NCI-H1105 (cell line): ENCODE results near the gene UAP1.
"Not testable (repeated sequence)": the region's sequence is repeated elsewhere in the genome, so short reads cannot be mapped to it uniquely, and the experiment has no call there.

Source experiments
- DNase-seq: peaks from one replicate; lab custom pipeline; 2025; lab: John Stamatoyannopoulos, UW

Gene UAP1

GRCh38 chr1:162565460-162565859, 3.9 kb downstream of the UAP1 start:
- DNase-seq = no peak

GRCh38 chr1:162566870-162567269, 5.3 kb downstream of the UAP1 start:
- no peak for DNase-seq

GRCh38 chr1:162568802-162569201, 7.3 kb downstream of the UAP1 start:
- DNase-seq = no peak

GRCh38 chr1:162570718-162571117, 9.2 kb downstream of the UAP1 start:
- DNase-seq = no peak

- not testable (repeated sequence) for DNase-seq
Observed at GRCh38 chr1:162571121-162571520, 9.6 kb downstream of the UAP1 start.

GRCh38 chr1:162571696-162572095, 10.2 kb downstream of the UAP1 start:
- peak; percentile 52 for DNase-seq

- DNase-seq = no peak
Observed at GRCh38 chr1:162573136-162573535, 11.6 kb downstream of the UAP1 start.

- DNase-seq = no peak
Observed at GRCh38 chr1:162578071-162578700, 16.7 kb downstream of the UAP1 start.

GRCh38 chr1:162578936-162579335, 17.4 kb downstream of the UAP1 start:
- DNase-seq = no peak

- no peak for DNase-seq
Observed at GRCh38 chr1:162580308-162580707, 18.8 kb downstream of the UAP1 start.

- DNase-seq = not testable (repeated sequence)
Observed at GRCh38 chr1:162582901-162583300, 21.4 kb downstream of the UAP1 start.

GRCh38 chr1:162585101-162585500, 23.6 kb downstream of the UAP1 start:
- not testable (repeated sequence) for DNase-seq

- peak; percentile 79 for DNase-seq
Observed at GRCh38 chr1:162587347-162587746, 25.8 kb downstream of the UAP1 start.

- DNase-seq = no peak
Observed at GRCh38 chr1:162587761-162588260, 26.3 kb downstream of the UAP1 start.

GRCh38 chr1:162590101-162590500, 28.6 kb downstream of the UAP1 start:
- no peak for DNase-seq

GRCh38 chr1:162590686-162591085, 29.2 kb downstream of the UAP1 start:
- DNase-seq = no peak

- DNase-seq = no peak
Observed at GRCh38 chr1:162596514-162597170, 35.1 kb downstream of the UAP1 start.

GRCh38 chr1:162599451-162599850, 37.9 kb downstream of the UAP1 start:
- no peak for DNase-seq

GRCh38 chr1:162603117-162603516, 41.6 kb downstream of the UAP1 start:
- not testable (repeated sequence) for DNase-seq

GRCh38 chr1:162605225-162605927, 43.9 kb downstream of the UAP1 start:
- no peak for DNase-seq

GRCh38 chr1:162609306-162609705, 47.8 kb downstream of the UAP1 start:
- no peak for DNase-seq

GRCh38 chr1:162612606-162613400, 51.3 kb downstream of the UAP1 start:
- no peak for DNase-seq
